Urothelium cell line (cell line): ENCODE data around the gene SLC52A3.

Source experiments
- DNase-seq: peaks from one replicate; pipeline ENCODE4 v3.0.0; 2011; ENCODE audit warnings: low spot score, mixed read lengths
- FAIRE-seq: peaks from 2 replicates; lab custom pipeline; 2011; peaks lifted over from hg19 to GRCh38; lab: Jason Lieb, UNC

SLC52A3 gene

GRCh38 chr20:770691-771090 is 2.4 kb upstream of the SLC52A3 start:
- FAIRE-seq, result no peak

GRCh38 chr20:766906-767305 is 1.4 kb downstream of the SLC52A3 start:
- DNase-seq, result no peak
- no peak for FAIRE-seq

More at GRCh38 chr20:770691-771090, 2.4 kb upstream of the SLC52A3 start:
- no peak for DNase-seq

GRCh38 chr20:764255-764654 is 4.0 kb downstream of the SLC52A3 start:
- DNase-seq (no peak), FAIRE-seq (no peak)

GRCh38 chr20:761418-762381 is 6.6 kb downstream of the SLC52A3 start:
- FAIRE-seq (no peak), DNase-seq (no peak)

- peak; percentile 84 for FAIRE-seq
- DNase-seq, result peak; percentile 78
Measured at GRCh38 chr20:760751-761417, 7.4 kb downstream of the SLC52A3 start.

- DNase-seq (no peak), FAIRE-seq (no peak)
Measured at GRCh38 chr20:757506-757905, 10.8 kb downstream of the SLC52A3 start.

GRCh38 chr20:755941-756340 is 12.4 kb downstream of the SLC52A3 start:
- DNase-seq (no peak), FAIRE-seq (no peak)

GRCh38 chr20:754904-755303 is 13.4 kb downstream of the SLC52A3 start:
- FAIRE-seq (no peak), DNase-seq (no peak)

- DNase-seq (no peak), FAIRE-seq (no peak)
Measured at GRCh38 chr20:753897-754635, 14.2 kb downstream of the SLC52A3 start.

- no peak for DNase-seq
- no peak for FAIRE-seq
Measured at GRCh38 chr20:753136-753535, 15.2 kb downstream of the SLC52A3 start.

GRCh38 chr20:752291-752690 is 16.0 kb downstream of the SLC52A3 start:
- DNase-seq (no peak), FAIRE-seq (no peak)

GRCh38 chr20:751761-752160 is 16.5 kb downstream of the SLC52A3 start:
- FAIRE-seq (no peak), DNase-seq (no peak)

- FAIRE-seq, result no peak
Measured at GRCh38 chr20:750801-751200, 17.5 kb downstream of the SLC52A3 start.

GRCh38 chr20:745683-746301 is 22.5 kb downstream of the SLC52A3 start:
- DNase-seq, result no peak
- FAIRE-seq, result no peak

More at GRCh38 chr20:750801-751200, 17.5 kb downstream of the SLC52A3 start:
- no peak for DNase-seq

GRCh38 chr20:742156-742555 is 26.1 kb downstream of the SLC52A3 start:
- FAIRE-seq (no peak), DNase-seq (no peak)

GRCh38 chr20:741620-742019 is 26.7 kb downstream of the SLC52A3 start:
- DNase-seq (no peak), FAIRE-seq (no peak)

- FAIRE-seq (no peak), DNase-seq (no peak)
Measured at GRCh38 chr20:740162-740561, 28.1 kb downstream of the SLC52A3 start.

- DNase-seq (no peak), FAIRE-seq (no peak)
Measured at GRCh38 chr20:739736-740135, 28.6 kb downstream of the SLC52A3 start.

- FAIRE-seq (no peak), DNase-seq (no peak)
Measured at GRCh38 chr20:733861-734260, 34.4 kb downstream of the SLC52A3 start.

GRCh38 chr20:732727-733126 is 35.6 kb downstream of the SLC52A3 start:
- DNase-seq (no peak), FAIRE-seq (no peak)
